Measurements from ENCODE around the gene AFTPH.

AFTPH gene

DNA sequence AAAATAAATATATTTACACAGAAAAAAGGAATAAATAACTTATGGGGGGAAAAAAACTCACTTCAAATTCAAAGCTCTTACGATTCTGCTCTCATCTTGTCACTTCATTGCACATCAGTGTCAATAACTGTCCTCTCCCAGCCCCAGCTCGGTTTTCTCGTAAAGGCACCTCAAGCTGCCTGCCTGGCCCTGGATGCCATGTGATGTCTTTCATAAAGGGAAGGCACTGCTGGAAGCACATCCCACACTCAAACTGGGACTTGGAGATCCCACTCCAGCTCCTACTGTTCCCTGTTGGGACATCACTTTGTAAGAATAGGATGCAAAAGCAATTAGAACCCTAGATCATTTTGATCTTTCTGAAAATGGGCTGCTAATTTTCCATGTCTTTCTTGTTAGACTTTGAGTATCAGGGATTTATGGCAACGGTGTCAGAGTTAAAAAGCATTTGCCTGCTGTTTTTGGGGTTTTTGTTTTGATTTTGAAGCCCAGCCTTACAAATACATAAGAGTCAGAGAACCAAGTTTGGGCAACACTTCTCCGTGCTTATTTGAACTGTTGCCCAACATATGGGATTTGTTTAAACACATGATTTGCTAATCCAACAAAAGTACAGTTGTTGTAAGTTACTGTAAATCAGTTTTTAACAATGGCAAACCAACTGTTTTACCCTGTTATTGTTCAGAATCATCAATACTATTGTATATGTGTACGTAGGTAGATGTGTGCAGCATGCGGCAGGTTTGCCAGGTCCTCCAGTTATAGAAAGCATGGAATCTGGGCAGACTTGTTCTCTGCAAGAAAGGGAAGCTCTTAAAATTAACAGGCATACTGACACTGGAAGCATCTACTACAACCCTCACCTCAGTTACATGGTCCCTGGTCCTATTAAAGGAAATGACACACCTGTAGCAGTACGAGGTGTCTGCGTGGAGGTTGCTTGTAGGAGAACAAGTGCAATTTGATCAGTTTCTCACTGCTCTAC, 109.0 kb downstream of the AFTPH start:
- DNase-seq (ENCODE audit: low spot score) = no peak

DNA sequence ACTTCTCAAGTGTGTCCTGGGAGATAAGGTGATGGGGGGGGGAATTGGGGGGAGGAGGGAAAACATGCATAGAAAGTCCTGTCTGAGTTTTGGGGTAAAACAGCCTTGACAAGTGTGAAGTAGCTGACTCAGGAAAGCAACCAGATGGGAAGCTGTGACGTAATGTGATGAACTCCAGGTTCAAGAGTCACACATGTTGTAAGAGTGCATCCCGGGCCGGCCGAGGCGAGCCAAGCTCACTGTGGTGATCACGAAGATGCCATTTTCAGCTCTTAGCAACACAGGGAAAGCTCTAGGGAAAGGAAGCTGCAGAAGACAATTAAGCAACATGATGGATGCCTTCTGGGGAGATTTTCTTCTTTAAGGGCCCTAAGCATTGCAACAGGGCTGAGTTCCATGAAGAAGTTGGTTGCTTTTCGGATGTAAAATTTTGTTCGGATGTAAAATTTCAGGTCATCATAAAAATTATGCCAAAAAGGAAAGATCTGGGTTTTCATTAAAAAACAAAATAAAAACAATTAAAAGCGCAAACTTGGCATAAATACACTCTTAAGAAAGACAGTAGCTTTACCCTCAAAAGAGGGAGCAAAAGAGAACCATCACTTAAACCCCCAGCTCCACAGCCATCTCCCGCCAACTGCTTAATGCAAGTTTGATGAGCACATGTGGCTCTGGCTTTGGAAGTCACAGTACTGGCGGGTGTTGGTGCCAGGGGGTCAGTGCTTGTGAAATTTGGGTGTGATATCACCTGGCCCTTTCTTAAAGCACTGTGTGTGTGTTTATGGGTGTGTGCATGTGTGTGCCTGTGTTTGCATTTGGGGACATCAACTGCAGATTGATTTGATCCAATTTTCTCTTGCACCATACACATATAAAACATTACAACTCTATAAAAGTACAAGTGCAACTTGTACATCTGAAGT, 110.5 kb downstream of the AFTPH start:
- no peak for DNase-seq (ENCODE audit: low spot score)

DNA sequence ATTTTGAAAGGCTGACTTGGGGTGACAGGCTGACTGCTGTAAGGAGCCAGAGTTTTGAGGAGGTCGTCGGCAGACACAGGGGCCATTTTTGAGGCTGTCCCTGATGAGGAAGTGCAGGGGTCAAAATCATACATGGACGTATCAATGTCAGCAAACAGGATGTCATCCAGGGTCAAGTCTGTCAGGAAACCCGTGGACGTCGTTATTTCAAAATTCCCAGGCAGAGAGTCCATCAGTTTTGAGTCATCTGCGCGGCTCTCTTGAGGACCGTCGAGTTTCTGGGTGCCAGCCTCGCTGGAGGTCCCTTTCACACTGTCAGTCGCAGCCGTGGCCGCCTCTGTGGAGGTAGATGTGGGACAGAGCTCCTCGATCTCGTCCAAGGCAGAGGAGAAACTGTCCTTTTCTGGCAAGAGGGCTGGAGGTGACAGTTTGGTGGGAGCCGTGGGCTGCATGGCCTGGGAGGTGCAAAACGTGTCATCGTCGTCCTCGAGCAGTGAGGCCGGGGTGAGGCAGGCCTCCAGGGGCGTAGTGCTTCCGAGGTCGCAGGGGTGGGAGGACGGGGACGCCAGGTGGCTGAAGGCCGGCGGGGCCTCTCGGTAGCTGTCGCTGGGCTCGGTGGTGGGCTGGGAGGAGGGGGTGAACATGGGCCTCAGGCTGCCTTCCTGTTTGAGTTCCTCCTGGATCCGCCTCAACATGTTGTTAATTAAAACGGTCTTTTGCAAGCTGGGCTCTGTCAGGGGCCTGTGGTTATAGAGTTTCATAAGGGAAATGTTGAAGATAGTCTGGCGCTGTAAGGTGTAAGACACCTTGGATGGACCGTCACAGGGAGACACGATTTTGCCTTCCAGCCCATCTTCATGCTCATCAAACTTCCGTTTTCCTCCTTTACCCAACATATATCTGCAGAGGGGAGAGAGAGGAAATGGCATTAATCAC, 112.1 kb downstream of the AFTPH start:
- no peak for DNase-seq (ENCODE audit: low spot score)

DNA sequence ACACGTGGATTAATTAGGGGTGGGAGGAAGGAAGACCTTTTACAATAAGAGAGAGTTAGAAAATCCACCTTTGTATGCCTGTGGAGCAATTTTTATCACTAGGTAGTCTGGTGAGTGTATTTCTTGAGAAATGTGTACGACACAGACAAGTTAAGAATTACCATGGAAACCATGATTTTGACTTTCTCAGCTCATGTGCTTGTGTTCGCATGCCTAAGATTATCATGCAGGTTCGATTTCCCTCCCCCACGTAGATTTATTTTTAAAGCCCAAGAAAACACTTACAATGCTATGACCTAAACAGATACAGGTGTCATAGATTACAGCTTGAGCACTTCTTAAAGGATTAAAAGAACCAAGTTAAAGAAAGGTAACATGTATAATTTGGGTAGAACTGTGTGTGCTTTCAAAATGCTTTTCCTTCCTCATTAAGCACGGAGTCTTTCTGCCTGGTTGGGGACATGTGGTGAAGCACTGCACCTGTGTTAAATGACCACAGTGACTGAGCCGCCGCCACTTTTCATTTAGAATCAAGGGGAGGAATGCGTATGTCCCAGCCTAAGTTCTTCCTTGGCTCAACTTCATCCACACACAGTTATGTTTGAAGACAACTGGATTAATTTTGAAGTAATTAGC, 113.0 kb downstream of the AFTPH start:
- DNase-seq (ENCODE audit: low spot score) = peak; percentile 50

DNA sequence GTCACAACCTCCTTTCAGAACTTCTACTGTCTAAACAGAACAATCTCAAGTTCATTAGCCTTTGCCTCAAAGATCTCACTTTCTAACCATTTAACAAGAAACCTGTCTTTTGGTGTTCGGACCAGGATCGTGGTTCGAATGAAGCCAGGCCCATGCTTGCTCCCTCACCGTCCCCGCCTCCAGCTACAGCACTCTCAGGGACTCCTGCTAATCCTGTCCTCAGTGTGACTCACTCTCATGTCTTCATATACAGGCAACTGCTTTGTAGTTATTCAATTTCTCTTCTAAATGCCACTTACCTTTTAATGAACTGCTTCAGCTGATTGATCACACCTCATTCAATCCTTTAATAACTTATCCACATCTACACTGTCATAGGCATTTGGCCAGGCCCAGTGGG, 113.8 kb downstream of the AFTPH start:
- no peak for DNase-seq (ENCODE audit: low spot score)

DNA sequence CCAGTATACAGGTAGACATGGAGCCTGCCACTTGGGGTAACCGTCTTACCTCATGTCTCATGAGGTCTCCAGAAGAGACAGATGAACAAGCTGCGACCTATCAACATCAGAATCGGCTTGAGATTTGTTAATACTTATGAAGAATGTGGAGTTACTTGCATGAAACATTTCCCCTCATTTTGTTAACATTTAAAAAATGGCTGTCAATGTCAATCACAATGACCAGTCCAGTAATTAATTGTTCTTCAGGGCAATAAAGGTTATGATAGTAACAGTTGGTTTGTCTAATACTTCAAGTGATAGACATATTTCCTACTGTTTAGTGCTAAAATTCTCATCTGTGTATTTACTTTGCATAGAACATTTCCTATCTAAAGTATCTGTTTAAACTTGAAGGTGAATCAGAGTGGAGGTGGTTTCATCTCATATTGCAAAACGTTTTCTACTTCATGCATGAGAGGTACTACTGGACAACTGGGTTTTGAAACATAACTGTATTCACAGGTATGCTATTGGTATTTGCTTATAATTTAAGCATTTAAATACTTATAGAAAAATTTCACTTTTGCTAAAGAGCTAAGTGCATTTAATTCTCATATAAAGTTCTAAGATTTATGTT, 114.5 kb downstream of the AFTPH start:
- DNase-seq (ENCODE audit: low spot score) = no peak

DNA sequence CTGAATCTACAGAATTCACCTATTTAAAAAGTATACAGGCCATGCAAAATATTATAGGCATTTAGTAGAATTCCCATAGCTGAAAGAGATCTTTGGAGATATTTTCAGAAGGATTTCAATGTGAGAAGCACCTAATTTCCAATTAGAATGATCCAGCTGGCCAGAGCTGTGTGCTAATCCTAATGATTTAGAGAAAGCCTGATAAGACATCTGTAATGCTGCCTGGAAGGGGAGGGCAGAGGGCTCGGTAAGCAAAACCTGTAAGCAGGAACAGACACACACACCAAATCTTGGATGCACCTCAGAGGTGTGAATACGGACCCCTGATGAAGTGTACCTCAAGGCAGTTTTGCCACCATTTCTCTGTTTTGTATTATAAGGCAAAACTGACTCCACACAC, 115.6 kb downstream of the AFTPH start:
- DNase-seq (ENCODE audit: low spot score) = no peak

DNA sequence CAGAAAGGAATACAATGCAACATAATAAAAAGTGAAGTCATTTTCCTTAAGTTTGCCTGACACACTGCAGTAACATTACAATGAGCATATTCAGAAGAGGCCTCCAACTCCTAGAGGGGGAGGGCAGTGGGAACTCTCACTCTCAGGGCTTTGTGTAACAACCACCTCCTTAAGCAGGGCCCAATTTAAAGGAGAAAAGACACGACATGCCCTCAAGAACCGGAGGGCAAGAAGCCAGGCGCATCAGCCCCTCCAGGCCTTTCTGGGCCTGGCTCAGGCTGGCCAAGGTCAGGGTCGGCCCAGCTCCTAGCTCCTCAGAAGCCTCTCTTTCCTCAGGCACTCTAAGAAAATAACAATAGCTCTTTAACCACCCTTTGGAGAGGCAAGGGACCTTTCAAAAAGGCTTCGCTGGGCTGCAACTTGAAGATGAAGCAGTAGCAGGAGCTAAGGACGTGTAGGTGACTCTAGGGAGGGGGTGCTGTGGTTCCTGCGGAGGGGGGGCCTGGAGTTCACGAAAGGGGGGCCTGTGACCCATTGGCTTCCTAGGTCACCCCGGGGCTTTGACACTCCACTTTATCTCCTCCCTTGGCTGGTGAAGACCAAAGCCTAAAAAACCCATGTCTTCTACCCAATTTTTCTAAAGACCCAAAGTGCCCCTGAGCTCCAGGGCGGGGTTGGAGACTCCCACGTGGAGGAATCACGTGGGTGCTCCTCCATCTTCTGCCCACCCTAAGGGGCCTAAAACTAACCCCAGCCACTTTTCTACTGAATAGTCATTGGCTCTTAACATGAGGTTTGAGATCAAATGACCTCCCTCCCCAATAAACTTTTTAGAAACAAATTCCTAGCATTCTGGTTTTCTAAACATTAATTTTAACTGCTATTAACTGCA, 116.3 kb downstream of the AFTPH start:
- DNase-seq (ENCODE audit: low spot score) = no peak

DNA sequence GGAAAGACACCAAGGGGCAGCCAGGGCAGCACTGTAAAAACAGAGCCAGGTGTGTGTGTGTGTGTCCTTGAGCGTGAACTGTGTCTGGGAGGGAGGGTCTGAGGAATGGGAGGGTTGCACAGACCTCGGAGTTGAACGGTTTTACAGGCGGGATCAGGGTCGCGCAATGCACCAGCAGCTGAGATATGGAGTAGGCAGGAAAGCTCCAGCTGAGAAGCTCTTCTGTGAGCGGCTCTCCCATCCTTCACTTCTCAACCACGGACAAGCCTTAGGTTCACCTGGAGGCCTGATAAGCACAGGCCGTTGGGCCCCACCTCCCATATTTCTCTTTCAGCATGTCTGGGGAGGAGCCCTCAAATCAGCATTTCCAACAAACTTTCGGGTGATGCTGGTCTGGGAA, 117.5 kb downstream of the AFTPH start:
- no peak for DNase-seq (ENCODE audit: low spot score)
